SU-DHL-6 (cell line): ENCODE results near the gene PNPLA7.

Source experiments
- H2AFZ ChIP-seq: fragments of 200-600 bp; sonication (generic); 2 replicates; pipeline ENCODE4 v1.6.1; 2014; ENCODE audit warnings: low read depth, mild to moderate bottlenecking, moderate library complexity, mixed read lengths, antibody characterized with exemption, low read length; ENCODE audit not compliant: severe bottlenecking
- H3F3A ChIP-seq: fragments of 200-600 bp; shearing (Covaris generic); 2 replicates; pipeline ENCODE4 v1.6.0; 2016; ENCODE audit warnings: antibody characterized with exemption, mild to moderate bottlenecking; ENCODE audit not compliant: insufficient read depth
- H3K27ac ChIP-seq: fragments of 200-600 bp; sonication (generic); 2 replicates; pipeline ENCODE4 v1.5.1; 2016; ENCODE audit warnings: low read depth, mild to moderate bottlenecking, low read length, moderate library complexity, mixed read lengths
- H3K27me3 ChIP-seq: fragments of 200-600 bp; sonication (generic), shearing (Covaris generic); 2 replicates; pipeline ENCODE4 v1.6.0; 2014; ENCODE audit warnings: mild to moderate bottlenecking, low read length
- H3K36me3 ChIP-seq: fragments of 200-600 bp; sonication (generic); 2 replicates; pipeline ENCODE4 v1.6.1; 2014; ENCODE audit warnings: mild to moderate bottlenecking, low read length, mixed read lengths
- H3K4me2 ChIP-seq: fragments of 300-600, 200-600 bp; shearing (Covaris generic), sonication (generic); 2 replicates; pipeline ENCODE4 v1.6.0; 2014; ENCODE audit warnings: low read length, low read depth, mild to moderate bottlenecking; ENCODE audit not compliant: poor library complexity, severe bottlenecking
- H3K4me3 ChIP-seq: fragments of 200-600 bp; sonication (generic); 2 replicates; pipeline ENCODE4 v1.5.1; 2014; ENCODE audit warnings: antibody characterized with exemption, low read length, mild to moderate bottlenecking, mixed read lengths; ENCODE audit not compliant: insufficient read depth, poor library complexity, severe bottlenecking
- H3K79me2 ChIP-seq: fragments of 200-600 bp; sonication (generic); 2 replicates; pipeline ENCODE4 v1.6.1; 2014; ENCODE audit warnings: mild to moderate bottlenecking, low read length, moderate library complexity; ENCODE audit not compliant: insufficient read depth
- H3K9ac ChIP-seq: fragments of 200-600 bp; sonication (generic); 2 replicates; pipeline ENCODE4 v1.7.0; 2014; ENCODE audit warnings: mild to moderate bottlenecking, low read length
- H3K9me2 ChIP-seq: fragments of 200-600 bp; sonication (generic); replicated peaks from 2 replicates; pipeline ENCODE4 v1.6.1; 2014; ENCODE audit warnings: low read length; ENCODE audit not compliant: insufficient read depth
- H3K9me3 ChIP-seq: fragments of 200-600 bp; sonication (generic); 2 replicates; pipeline ENCODE4 v1.6.1; 2014; ENCODE audit warnings: low read length, mixed read lengths; ENCODE audit not compliant: insufficient read depth
- H4K20me1 ChIP-seq: fragments of 200-600 bp; sonication (generic); 2 replicates; pipeline ENCODE4 v1.6.1; 2014; ENCODE audit warnings: low read depth, mild to moderate bottlenecking, antibody characterized with exemption, low read length, moderate library complexity, mixed read lengths
- CTCF ChIP-seq: fragments of 200-600 bp; sonication (generic); IDR thresholded peaks from one replicate; pipeline ENCODE4 v1.5.1; 2017; ENCODE audit warnings: antibody characterized with exemption, mild to moderate bottlenecking, low read length, moderate library complexity; ENCODE audit not compliant: insufficient read depth, poor library complexity, severe bottlenecking
- EZH2phosphoT487 ChIP-seq: fragments of 200-600 bp; sonication (generic), shearing (Covaris generic); conservative IDR thresholded peaks from 2 replicates; pipeline ENCODE4 v1.6.1; 2018; ENCODE audit warnings: mild to moderate bottlenecking, antibody characterized with exemption, low read length, moderate library complexity, mixed read lengths

The PNPLA7 gene

GRCh38 chr9:137441289-137441934 lies 108.8 kb downstream of the PNPLA7 start, which contains the start of gene ENTPD8:
Gene ENTPD8 (minus strand): TSS chr9:137441357. CDS start chr9:137438285, 3,072 bp downstream.
- no peaks in the 10 kb centered on the region for H3K27me3 ChIP-seq
- no peaks in the 10 kb centered on the region for H4K20me1 ChIP-seq
- no peaks in the 10 kb centered on the region for H3K9me3 ChIP-seq
- no peaks in the 10 kb centered on the region for H3K9me2 ChIP-seq
- TF ChIP-seq CTCF (no peak), EZH2phosphoT487 (no peak)
- H2AFZ ChIP-seq, result no peak within 1 kb of the TSS
- peak within 1 kb of the TSS; percentile 45 for H3K4me3 ChIP-seq
- 0 out of 2 replicates have a peak within 1 kb of the TSS, but pooled peaks have one; percentile 16 for H3K9ac ChIP-seq
- no peaks in the 10 kb centered on the region for H3K79me2 ChIP-seq
- peak within 1 kb of the TSS; percentile 47 for H3K4me2 ChIP-seq
- peaks cover 6% of the 10 kb centered on the region for H3F3A ChIP-seq
- H3K36me3 ChIP-seq, result no peaks in the 10 kb centered on the region
- no peak within 1 kb of the TSS for H3K27ac ChIP-seq

GRCh38 chr9:137439158-137439714 lies 111.0 kb downstream of the PNPLA7 start:
- Histone ChIP-seq H4K20me1 (no peaks in the 10 kb centered on the region), H2AFZ (no peak overlapping the region), H3K36me3 (no peaks in the 10 kb centered on the region), H3K79me2 (no peaks in the 10 kb centered on the region), H3K9ac (no peak overlapping the region), H3K27me3 (no peaks in the 10 kb centered on the region), H3K4me3 (no peak overlapping the region), H3K9me2 (no peaks in the 10 kb centered on the region), H3K4me2 (no peak overlapping the region), H3K27ac (no peak overlapping the region), H3K9me3 (no peaks in the 10 kb centered on the region), H3F3A (peaks cover 6% of the 10 kb centered on the region)
- TF ChIP-seq EZH2phosphoT487 (no peak), CTCF (no peak)

GRCh38 chr9:137438591-137439157 lies 111.5 kb downstream of the PNPLA7 start:
- no peak overlapping the region for H3K4me2 ChIP-seq
- no peaks in the 10 kb centered on the region for H3K79me2 ChIP-seq
- no peaks in the 10 kb centered on the region for H4K20me1 ChIP-seq
- H3F3A ChIP-seq, result peaks cover 6% of the 10 kb centered on the region
- H3K36me3 ChIP-seq, result no peaks in the 10 kb centered on the region
- H3K4me3 ChIP-seq, result no peak overlapping the region
- TF ChIP-seq CTCF (no peak), EZH2phosphoT487 (no peak)
- no peaks in the 10 kb centered on the region for H3K27me3 ChIP-seq
- no peaks in the 10 kb centered on the region for H3K9me3 ChIP-seq
- no peak overlapping the region for H3K9ac ChIP-seq
- H3K27ac ChIP-seq, result no peak overlapping the region
- H3K9me2 ChIP-seq, result no peaks in the 10 kb centered on the region
- no peak overlapping the region for H2AFZ ChIP-seq
